HG02759 (cell line): ENCODE measurements around the gene ZSCAN32.

ENCODE experiments used
- ATAC-seq: cut with Tn5 transposase; IDR thresholded peaks from one replicate; pipeline ENCODE4 v1.9.1; 2021; ENCODE audit warnings: mild to moderate bottlenecking, moderate library complexity; ENCODE audit not compliant: unreplicated experiment

ZSCAN32 gene

GRCh38 chr16:3400779-3401688 is at the start of gene ZSCAN32, which contains the start of gene ZNF174:
TSS of gene ZSCAN32 (minus strand) at chr16:3401004. CDS start at chr16:3397557, 3,447 bp downstream.
TSS of gene ZNF174 (plus strand) at chr16:3401215. CDS start at chr16:3402005, 790 bp downstream.
- peak; percentile 98 for ATAC-seq

GRCh38 chr16:3444032-3444388 is 43.2 kb upstream of the ZSCAN32 start:
- ATAC-seq = peak; percentile 26

DNA sequence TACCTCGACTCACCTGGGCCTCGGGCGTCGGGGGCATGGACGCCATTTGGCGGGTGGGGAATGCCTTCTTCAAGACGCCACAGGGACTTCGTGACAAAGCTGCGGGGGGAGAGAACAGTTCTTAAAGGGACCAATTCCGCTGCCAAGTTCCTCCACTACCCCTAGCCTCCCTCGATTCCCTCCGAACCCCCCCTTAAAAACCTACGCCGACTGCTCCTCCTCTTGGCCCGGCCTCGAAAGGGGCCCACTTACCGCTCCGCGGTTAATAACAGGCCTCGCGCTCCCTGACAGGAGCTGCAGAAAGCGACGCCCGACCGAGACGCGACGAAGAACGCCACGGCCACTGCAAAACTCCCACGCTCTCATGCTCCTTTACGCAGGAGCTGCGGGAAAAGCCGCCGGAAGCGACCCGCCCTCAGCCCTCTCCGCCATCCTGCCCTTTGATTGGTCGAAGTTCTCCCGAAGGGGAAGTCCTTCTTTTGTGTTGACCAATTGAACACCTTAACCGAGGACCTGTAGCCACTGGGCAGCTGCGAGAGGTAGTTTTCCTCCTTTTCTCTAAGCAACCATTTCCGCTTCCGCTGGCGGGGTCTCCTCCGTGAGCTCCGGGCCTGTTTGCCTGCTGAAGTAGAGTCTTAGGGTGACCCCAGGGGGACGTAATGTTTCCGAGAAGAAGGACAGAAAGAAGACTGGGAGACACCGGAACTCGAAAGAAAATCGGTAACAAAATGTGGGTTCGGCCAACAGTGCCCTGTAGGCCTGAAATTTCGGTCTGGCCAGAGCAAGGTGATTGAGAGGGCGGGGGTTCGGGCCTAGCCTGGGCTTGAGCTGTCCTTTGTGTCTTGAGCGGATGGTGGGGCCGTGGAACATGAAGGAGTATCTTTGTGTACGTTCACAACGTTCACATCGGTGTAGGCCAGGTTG is 42.6 kb upstream of the ZSCAN32 start, which contains the start of the genes NAA60 and ZNF597:
NAA60 (plus strand) TSS at position 573 of the 924 bp plus-strand sequence. CDS start 32,548 bp downstream, outside the sequence.
ZNF597 (minus strand) TSS at position 397 of the 924 bp plus-strand sequence; CDS start at position 46, 351 bp downstream.
- peak; percentile 83 for ATAC-seq

GRCh38 chr16:3439637-3440036 is 38.8 kb upstream of the ZSCAN32 start:
- no peak for ATAC-seq

GRCh38 chr16:3434373-3434772 is 33.6 kb upstream of the ZSCAN32 start:
- no peak for ATAC-seq

GRCh38 chr16:3431779-3432219 is 31.0 kb upstream of the ZSCAN32 start:
- no peak for ATAC-seq

DNA sequence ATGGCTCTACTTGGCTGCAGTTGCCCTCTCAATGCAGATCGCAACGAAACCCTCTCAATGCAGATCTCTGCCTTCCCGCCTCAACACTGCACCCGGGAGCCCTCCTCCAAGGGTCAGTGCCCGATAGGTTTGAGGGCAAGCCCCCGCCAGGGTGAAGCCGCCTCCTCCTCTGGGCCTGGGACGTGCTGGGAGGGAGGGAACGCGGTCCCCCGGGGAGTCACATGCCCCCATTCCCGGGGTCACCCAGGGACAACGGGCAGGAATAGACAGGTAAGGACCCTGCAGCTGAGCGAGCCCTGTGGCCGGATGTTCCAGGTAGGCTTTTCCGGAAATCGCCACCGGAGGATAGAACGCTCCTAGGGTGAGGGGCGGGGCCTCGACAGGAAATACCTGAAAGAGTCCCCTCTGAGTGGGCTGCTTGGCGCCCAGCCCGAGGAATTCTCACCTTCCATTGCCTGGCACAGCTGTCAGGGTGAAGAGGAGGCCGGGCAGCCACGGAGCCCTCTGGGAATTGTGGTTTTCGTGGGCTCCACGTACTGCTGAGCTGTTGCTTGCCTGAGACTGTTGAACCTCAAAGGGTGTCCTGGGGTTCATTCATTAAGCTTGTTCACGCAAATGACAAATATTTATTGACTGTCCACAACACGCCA is 13.1 kb upstream of the ZSCAN32 start:
- ATAC-seq = no peak

- ATAC-seq = no peak
Measured at GRCh38 chr16:3408561-3409197, 7.9 kb upstream of the ZSCAN32 start.

- ATAC-seq = no peak
Measured at GRCh38 chr16:3401719-3402397, 1.1 kb upstream of the ZSCAN32 start.

DNA sequence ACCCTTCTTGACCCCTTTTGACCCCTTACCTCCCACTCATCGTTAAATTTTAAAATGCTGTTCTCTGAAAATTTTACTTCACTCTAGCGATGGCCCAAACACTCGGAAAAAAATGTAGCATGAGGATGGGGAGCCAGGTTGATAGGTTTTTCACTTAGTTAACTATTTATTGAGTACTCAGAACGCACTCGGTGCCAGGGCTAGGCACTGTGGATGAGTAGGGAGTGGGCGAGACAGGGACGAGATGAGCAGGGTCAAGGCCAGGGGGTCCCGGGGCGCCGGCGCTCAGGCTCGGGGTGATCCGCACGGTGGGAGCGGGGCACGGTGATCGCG is 392 bp downstream of the ZSCAN32 start:
- no peak for ATAC-seq

GRCh38 chr16:3389663-3390338 is 11.0 kb downstream of the ZSCAN32 start:
- no peak for ATAC-seq

GRCh38 chr16:3388325-3388724 is 12.5 kb downstream of the ZSCAN32 start:
- no peak for ATAC-seq

DNA sequence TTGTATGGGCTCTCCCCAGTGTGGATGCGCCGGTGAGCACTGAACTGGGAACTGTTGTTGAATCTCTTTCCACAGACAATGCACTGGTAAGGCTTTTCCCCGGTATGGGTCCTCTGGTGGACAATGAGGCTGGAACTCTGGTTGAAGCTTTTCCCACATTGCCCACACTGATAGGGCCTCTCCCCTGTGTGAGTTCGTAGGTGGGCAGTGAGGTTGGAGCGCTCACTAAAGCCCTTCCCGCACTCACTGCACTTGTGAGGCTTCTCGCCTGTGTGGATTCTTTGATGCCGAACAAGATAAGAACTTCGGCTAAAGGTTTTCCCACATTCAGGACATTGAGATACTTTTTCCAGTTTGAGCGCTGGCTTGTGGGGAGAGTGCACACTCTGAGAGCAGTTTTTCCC is 17.8 kb downstream of the ZSCAN32 start:
- no peak for ATAC-seq

- no peak for ATAC-seq
Measured at GRCh38 chr16:3377917-3378316, 22.9 kb downstream of the ZSCAN32 start.

GRCh38 chr16:3375680-3376079 is 25.1 kb downstream of the ZSCAN32 start:
- no peak for ATAC-seq

GRCh38 chr16:3369073-3369472 is 31.7 kb downstream of the ZSCAN32 start:
- no peak for ATAC-seq

GRCh38 chr16:3364774-3365427 is 35.9 kb downstream of the ZSCAN32 start:
- ATAC-seq = peak; percentile 70

- ATAC-seq = no peak
Measured at GRCh38 chr16:3363793-3364192, 37.0 kb downstream of the ZSCAN32 start.

DNA sequence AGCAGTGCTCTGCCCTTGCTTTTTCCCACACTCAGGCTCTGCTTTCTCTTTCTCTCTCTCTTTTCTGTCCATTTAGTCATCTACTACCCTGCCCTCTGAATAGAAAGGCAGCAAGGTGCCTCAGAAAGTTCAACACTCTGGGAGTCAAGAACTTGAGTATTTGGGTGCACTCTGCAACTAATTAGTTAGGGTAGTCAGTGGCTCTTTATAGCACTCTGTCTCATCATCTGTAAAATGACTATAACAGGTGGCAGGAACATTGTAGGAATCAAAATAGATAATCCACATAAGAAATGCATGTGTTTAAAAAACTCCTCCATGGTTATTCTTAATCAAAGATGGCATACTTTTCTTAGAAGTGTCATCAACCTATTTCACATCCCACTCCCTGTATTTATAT is 37.9 kb downstream of the ZSCAN32 start:
- no peak for ATAC-seq
